HL-60 (cell line): ENCODE results near the gene FAM47E.
A peak's percentile ranks its signal among the peaks of the same experiment; 100 is the strongest.

Experiments used
- DNase-seq, 2 experiments: peaks; one replicate each; pipeline ENCODE4 v3.0.0-alpha.2; 2010 to 2020; ENCODE audit warnings: low read depth in 1 of 2, low spot score in 1 of 2
- H3K27ac ChIP-seq: fragments of 250-450 bp; sonication (Bioruptor Pico); replicated peaks from 2 replicates; pipeline ENCODE4 v1.5.1; 2020; ENCODE audit warnings: mild to moderate bottlenecking, moderate library complexity
- H3K27me3 ChIP-seq: fragments of 250-450 bp; sonication (Bioruptor Pico); 2 replicates; pipeline ENCODE4 v1.5.1; 2021; ENCODE audit warnings: mild to moderate bottlenecking, moderate library complexity; ENCODE audit not compliant: insufficient read depth, poor library complexity, severe bottlenecking
- H3K4me3 ChIP-seq: replicated peaks from 2 replicates; pipeline ENCODE4 v1.5.1; 2011; ENCODE audit warnings: mild to moderate bottlenecking, control low read depth, low read length; ENCODE audit not compliant: insufficient read depth
- CTCF ChIP-seq: IDR thresholded peaks from one replicate; pipeline ENCODE4 v1.5.1; 2011; ENCODE audit warnings: low read length, control low read depth, inconsistent platforms; ENCODE audit not compliant: insufficient read depth
- GABPA ChIP-seq: IDR thresholded peaks from 2 replicates; pipeline ENCODE4 v1.6.1; 2012; ENCODE audit warnings: low read depth
- POLR2AphosphoS5 ChIP-seq: IDR thresholded peaks from 2 replicates; pipeline ENCODE4 v1.6.1; 2012; ENCODE audit warnings: low read depth
- REST ChIP-seq: IDR thresholded peaks from 2 replicates; pipeline ENCODE4 v1.6.1; 2012; ENCODE audit warnings: low read depth; ENCODE audit not compliant: insufficient replicate concordance
- SPI1 ChIP-seq: IDR thresholded peaks from 2 replicates; pipeline ENCODE4 v1.6.1; 2012; ENCODE audit warnings: low read depth, mild to moderate bottlenecking, borderline replicate concordance

FAM47E gene

GRCh38 chr4:76301068-76301774 lies 49.7 kb downstream of the FAM47E start:
- peak; percentile 35 to 63 for DNase-seq

GRCh38 chr4:76301775-76302162 lies 50.2 kb downstream of the FAM47E start:
- H3K27ac ChIP-seq = peak overlapping the region; percentile 37; the same call in 1 of the 2 replicates
- DNase-seq = no peak
- no peak for TF ChIP-seq GABPA
- no peak for TF ChIP-seq SPI1
- TF ChIP-seq CTCF = no peak
- no peak for TF ChIP-seq POLR2AphosphoS5
- H3K27me3 ChIP-seq = no peaks in the 10 kb centered on the region
- H3K4me3 ChIP-seq = no peak overlapping the region

More at GRCh38 chr4:76301068-76301774, 49.7 kb downstream of the FAM47E start:
- TF ChIP-seq CTCF (no peak), REST (no peak), GABPA (no peak), SPI1 (no peak), POLR2AphosphoS5 (no peak)
- Histone ChIP-seq H3K4me3 (no peak overlapping the region), H3K27me3 (no peaks in the 10 kb centered on the region), H3K27ac (peak overlapping the region; percentile 37)

- Histone ChIP-seq H3K27ac (peak overlapping the region; percentile 12; the same call in 1 of the 2 replicates), H3K4me3 (no peak overlapping the region), H3K27me3 (no peaks in the 10 kb centered on the region)
- DNase-seq = peak; percentile 69
- no peak for TF ChIP-seq POLR2AphosphoS5
These were observed 51.4 kb downstream of the FAM47E start for GRCh38 chr4:76302826-76303438.

- DNase-seq = peak in 1 of 2 experiments; percentile 30
- TF ChIP-seq SPI1 = no peak
- no peak for TF ChIP-seq GABPA
- TF ChIP-seq CTCF = no peak
- no peak for TF ChIP-seq POLR2AphosphoS5
- TF ChIP-seq REST = no peak
- no peaks in the 10 kb centered on the region for H3K27me3 ChIP-seq
- H3K4me3 ChIP-seq = peak overlapping the region; percentile 79
- peak overlapping the region; percentile 76 for H3K27ac ChIP-seq
These were observed 53.6 kb downstream of the FAM47E start for GRCh38 chr4:76305033-76305687.
